NK-92 treated with Interleukin-12 subunit alpha and Interleukin-12 subunit beta, amount 100 ng/mL, for 24 hours (cell line): ENCODE data around the gene GGT7.
"Not testable (repeated sequence)": the region's sequence is repeated elsewhere in the genome, so short reads cannot be mapped to it uniquely, and the experiment has no call there.

Experiments
- DNase-seq: peaks from one replicate; lab custom pipeline; 2025; lab: John Stamatoyannopoulos, UW

Gene GGT7

DNA sequence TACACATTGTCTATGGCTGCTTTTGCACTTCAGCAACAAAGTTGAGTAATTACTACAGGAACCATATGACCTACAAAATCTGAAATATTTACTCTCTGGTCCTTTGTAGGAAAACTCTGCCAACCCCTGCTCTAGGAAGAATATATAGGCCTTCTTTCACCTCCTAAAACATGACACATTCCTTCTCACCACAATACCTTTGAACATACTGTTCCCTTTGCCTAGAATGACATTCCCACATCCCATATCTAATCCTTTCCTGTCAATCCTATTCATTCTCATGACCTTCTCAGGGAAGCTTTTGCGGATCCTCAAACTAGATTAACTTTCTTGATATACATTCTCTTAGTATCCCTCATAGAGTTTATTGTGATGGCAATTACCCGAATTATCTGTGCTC lies 29.2 kb downstream of the GGT7 start:
- no peak for DNase-seq

DNA sequence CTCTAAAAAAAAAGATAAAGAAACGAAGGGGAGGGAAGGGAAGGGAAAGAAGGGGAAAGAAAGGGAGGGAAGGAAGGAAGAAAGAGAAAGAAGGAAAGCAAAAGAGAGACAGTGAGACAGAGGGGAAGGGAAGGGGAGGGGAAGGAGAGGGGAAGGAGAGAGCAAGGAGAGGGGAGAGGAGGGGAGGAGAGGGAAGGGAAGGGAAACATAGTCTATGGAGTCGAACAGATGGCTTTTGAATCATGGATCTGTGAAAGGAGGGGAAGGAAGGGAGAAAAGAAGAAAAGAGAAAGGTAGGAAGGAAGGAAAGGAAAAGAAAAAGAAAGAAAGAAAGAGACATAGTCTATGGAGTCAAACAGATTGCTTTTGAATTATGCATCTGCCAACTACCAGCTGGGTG lies 30.5 kb downstream of the GGT7 start:
- DNase-seq, result no peak

DNA sequence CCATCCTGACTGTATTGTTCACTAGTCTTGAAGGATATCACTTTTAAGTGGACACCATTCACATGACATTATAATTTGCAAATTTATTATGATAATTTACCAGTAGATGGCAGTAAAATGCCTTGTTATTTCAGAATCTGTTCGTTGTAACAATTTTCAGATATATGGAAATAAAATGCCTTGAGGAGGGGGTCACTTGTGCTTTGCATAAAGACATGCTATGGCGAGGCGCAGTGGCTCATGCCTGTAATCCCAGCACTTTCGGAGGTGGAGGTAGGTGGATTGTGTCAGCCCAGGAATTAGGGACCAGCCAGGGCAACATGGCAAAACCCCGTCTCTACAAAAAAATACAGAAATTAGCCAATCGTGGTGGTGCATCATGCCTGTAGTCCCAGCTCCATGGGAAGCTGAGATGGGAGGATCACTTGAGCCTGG lies 38.2 kb downstream of the GGT7 start:
- DNase-seq, result no peak

DNA sequence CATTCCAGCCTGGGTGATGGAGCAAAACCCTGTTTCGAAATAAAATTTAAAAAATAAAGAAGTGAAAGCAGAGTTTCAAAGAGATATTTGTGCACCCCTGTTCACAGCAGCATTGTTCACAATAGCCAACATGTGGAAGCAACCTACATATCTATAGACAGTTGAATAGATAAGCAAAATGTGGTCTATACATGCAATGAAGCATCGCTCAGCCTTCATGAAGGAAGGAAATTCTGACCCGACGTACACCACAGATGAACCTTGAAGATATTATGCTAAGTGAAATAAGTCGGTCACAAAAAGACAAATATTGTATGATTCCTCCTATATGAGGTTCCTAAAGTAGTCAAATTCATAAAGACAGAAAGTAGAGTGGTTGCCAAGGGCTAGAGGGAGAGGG lies 40.7 kb downstream of the GGT7 start:
- DNase-seq, result no peak

DNA sequence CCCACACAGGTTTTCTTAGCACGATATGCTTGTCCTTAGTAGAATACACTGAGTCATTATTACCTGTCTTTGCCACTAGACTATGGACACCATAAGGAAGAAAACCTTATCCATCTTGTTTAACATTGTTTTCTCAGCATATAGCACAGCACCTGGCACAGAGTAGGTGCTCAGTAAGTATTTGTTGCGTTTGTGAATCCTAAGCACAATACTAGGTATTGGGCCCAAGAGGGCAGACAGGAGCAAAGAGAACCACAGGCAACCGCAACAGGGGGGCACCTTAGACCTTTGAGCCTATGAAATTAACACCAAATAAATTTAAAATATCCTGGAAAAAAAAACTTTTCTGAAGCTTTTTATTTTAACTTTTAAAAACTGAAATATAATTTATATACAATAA lies 43.5 kb downstream of the GGT7 start:
- DNase-seq, result no peak

DNA sequence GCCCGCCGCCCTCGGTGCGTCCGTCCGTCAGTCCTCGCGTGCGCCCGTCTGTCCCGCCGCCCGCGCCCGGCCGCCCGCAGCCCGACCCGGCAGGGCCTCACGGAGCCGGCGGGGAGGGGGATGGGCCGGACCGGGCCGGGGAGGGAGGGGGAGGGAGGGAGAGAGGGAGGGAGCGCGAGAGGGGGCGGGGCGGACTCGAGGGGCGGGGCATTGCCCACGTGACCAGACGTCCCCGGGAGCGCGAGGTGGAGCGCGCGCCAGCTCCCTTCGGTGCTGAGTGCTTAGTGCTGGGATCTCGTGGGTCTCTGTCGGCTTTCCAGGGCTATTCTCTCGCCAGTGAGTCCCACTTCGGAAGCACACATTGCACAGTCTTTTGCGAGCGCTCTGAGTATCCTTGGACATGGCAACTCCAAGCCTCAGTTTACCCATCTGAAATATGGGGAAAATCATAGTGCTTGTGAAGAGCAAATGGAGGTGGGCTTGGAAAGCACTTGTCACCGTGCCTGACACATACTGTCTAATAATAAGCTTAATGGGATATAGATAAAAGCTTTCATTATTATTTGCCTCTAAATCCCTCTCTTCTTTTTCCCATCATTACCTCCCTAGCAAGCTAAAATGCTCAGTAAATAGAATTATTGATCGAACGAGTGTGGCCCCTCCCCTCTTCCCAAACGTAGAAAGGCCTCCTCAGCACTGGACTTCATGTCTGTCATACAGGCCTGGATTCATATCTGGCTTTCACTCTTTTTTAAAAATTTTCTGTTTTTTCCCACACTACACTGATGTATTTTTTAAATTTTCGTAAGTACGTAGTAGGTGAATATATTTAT lies 46.9 kb downstream of the GGT7 start, which contains the start of gene NCOA6:
NCOA6 (minus strand) TSS at position 122 of the 833 bp plus-strand sequence. CDS start 43,296 bp downstream, outside the sequence.
- DNase-seq, result peak; percentile 77

DNA sequence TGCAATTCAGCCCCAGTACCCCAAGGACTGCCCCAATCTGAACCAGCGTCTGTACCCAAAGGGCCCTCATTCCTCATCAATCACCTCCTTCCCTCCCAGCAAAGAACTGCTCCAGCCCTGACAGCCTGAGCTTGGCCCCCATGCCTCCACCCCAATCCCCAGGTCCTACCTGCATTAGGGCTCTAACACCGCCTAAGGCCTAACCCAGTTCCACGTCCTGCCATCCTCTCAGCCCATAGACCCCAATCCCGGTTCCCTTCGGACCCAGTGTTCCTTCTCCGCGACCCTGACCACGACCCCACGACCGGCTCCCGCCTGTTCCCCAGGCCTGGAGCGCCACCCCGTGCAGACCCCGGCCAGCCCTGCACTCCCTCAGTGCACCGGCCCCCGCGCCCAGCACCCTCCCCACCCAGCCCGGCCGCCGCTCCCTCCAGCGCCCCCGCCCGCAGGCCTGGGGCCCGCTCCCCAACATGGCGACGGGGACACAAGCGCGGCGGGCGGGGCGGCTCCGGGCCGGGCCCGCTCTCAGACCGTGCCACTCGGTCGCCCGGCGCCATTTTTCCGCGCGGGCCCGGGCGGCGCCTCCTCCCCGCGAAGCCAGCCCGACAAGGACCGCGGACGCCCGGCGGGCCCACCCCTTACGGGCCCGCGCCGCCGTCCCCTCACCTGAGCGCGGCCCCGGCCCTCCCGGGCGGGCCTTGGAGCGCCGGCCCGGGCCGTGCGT lies 47.7 kb downstream of the GGT7 start:
- DNase-seq, result peak; percentile 39

DNA sequence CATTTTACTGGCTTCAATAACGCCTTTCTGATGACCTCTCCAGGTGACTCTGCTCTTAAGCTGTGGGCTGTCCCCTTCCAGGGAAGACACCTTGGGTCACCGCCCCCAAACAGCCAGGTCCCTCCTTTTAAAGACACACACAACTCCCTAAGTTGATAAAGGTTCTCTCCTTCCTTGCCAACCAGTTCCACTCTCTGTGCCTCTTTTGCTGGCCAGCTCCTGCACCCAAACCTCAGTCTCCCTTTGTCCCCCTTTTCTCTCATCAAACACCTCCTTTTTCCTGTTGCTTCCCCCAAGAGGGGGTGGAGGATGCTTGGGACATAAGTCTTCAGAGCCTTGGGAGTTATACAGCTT lies 48.2 kb downstream of the GGT7 start:
- DNase-seq, result peak; percentile 52

DNA sequence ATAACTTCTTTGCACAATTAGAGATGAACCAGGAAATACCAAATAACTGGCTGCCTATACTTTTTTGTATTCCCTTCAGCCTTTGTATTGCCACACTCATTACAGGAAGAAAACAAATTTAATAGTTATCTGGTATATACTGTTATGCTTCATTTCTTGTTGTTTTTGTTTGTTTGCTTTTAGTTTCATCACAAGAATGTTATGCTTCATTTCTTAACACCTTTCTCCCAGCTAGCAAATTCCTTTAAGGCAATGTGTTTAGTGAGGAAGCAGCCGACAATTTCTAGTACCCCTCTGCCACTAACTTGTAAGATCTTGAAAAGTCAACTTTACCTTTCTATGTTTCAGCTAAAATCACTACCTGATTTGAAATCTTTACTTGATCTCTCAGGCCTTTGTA lies 48.6 kb downstream of the GGT7 start:
- DNase-seq, result no peak

DNA sequence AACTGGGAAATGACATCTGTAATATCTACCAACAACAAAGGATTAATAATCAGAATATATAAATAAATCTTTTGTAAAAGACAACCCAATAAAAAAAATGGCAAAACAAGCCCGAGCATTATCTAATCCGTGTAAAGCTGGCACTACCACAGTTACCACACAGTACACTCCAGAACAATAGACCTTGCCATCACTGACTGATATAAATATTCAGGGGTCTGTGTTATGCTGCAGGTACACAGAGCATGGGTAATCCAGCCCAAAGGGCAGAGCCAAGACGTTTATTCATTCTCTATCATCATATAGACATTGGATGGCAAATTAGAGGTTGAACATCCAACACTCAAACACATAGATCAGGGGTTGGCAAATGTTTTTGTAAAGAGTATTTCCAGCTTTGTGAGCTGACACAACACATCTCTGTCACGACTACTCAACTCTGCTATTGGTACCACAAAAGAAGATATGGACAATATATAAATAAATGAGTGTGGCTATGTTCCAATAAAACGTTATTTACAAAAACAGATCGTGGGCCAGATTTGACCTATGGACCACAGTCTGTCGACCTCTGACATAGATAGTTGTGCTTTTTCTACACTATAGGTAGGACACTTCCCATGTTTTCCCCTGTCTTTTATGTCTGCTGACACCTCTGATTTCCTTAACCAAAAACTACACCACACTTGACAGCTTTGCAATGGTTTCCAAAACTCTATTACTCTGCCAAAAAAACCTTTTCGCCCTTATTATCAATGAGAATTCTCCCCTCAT lies 51.7 kb downstream of the GGT7 start:
- no peak for DNase-seq

DNA sequence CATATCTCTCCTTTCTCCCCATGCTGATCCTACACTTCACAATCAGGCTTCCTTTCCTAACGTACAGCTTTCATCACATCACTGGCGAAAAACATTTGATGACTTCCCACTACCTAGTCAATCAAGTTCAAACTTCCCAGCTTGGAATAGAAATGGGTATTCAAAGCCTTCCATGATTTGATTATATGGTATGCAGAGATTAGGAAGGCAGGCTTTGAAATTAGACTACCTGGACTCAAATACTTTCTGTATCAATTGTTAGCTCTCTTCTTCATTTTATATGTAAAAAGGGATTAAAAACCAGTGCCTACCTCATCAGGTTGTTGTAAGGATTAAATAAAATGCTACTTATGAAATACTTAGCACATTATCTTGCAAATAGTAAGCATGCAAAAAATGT lies 54.9 kb downstream of the GGT7 start:
- DNase-seq, result no peak

DNA sequence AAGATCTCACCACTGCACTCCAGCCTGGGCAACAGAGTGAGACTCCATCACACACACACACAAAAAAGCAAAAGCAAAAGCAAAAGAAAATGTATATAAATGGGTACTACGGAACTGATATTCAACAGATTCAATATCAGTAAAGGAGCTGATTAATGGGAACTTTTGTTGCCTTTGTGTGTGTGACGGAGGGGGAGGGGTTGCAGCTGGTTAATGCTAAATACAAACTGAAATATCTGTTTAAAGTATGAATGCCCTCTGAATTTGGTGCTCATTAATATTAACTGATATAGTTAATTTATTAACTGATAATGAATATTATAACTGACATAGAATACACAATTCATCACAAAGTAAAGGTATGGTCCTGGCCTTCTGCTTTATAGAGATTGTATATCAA lies 55.6 kb downstream of the GGT7 start:
- DNase-seq, result no peak

DNA sequence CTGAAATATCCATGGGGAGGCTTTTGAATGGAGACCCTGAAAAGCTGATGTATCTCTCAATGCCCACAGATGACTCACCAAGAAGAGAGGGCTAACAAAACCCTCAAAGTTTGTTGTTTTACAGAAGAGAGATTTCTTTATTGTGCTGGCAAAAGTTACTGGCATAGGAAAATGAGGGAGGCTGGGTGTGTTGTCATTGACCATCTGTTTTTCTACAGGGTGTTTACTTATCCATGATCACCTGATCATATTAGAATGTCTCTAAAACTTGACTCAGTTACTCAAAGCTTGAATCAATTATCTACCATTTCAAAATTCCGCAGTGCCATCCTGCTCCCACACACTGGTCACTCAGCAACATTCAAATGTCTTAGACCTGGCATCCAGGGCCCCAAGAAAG lies 57.0 kb downstream of the GGT7 start:
- DNase-seq, result no peak

DNA sequence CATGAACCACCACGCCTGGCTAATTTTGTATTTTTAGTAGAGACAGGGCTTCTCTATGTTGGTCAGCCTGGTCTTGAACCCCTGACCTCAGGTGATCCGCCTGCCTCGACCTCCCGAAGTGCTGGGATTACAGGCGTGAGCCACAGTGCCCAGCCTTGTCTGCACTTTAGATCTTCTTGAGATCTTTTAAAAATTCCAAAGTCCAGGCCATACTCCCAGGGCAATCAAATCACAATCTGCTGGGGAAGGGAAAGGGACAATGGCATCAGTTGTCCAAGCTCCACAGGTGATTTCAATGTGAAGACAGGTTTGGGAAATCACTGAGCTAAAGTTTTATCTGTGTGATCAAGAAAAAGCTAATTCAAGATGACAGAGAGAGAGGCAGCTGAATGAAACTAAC lies 64.1 kb downstream of the GGT7 start:
- DNase-seq, result no peak

DNA sequence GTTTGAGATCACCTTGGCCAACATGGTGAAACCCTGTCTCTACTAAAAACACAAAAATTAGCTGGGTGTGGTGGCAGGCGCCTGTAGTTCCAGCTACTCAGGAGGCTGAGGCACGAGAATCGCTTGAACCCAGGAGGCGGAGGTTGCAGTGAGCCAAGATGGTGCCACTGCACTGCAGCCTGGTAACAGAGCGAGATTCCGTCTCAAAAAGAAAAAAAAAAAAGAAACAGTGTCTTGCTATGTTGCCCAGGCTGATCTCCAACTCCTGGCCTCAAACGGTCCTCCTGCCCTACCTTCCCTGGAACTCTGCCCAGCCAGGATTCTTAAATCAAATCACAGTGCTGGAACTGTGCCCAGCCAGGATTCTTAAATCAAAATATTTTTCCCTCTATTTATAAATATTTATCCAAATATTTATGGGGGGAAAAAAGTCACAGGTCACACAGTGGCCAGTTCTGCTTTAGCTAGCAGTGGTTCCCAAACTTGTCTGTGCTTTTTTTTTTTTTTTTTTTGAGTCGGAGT lies 64.7 kb downstream of the GGT7 start:
- DNase-seq, result not testable (repeated sequence)

DNA sequence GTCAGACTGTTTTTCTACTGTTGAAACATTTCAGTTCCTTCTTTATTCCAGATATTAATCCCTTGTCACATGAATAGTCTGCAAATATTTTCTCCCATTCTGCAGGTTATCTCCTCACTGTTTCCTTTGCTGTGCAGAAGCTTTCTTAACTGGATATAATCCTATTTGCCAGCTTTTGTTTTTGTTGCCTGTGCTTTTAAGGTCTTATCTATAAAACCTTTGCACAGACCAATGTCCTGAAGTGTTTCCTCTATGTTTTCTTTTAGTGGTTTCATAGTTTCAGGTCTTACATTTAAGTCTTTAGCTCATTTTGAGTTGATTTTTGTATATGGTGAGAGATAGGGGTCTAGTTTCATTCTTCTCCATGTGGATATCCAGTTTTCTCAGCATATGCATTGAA lies 66.4 kb downstream of the GGT7 start:
- DNase-seq, result no peak

DNA sequence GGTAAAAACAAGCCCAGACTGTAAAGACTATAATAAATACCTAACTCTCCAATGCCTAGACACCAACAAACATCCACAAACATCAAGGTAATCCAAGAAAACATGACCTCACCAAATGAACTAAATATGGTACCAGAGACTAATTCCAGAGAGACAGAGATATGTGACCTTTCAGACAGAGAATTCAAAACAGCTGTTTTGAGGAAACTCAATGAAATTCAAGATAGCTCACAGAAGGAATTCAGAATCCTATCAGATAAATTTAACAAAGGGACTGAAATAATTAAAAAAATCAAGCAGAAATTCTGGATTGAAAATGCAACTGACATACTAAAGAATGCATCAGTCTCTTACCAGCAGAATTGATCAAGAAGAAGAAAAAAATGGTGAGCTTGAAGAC lies 73.8 kb downstream of the GGT7 start:
- no peak for DNase-seq

DNA sequence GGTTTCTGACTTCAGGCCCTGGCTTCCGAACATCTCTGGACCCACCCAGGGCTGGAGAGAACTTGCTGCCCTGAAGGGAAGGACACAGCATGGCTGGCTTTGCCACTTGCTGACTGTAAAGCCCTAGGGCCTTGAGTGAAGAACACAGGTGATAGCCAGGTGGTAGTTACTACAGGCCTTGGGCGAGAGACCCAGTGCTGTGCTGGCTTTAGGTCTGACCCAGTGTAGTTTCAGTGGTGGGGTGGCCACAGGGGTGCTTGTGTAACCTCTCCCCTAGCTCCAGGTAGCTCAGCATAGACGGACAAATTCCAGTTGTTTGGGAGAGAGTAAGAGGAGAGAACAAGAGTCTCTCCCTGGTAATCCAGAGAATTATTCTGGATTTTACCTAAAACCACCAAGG lies 74.3 kb downstream of the GGT7 start:
- no peak for DNase-seq

DNA sequence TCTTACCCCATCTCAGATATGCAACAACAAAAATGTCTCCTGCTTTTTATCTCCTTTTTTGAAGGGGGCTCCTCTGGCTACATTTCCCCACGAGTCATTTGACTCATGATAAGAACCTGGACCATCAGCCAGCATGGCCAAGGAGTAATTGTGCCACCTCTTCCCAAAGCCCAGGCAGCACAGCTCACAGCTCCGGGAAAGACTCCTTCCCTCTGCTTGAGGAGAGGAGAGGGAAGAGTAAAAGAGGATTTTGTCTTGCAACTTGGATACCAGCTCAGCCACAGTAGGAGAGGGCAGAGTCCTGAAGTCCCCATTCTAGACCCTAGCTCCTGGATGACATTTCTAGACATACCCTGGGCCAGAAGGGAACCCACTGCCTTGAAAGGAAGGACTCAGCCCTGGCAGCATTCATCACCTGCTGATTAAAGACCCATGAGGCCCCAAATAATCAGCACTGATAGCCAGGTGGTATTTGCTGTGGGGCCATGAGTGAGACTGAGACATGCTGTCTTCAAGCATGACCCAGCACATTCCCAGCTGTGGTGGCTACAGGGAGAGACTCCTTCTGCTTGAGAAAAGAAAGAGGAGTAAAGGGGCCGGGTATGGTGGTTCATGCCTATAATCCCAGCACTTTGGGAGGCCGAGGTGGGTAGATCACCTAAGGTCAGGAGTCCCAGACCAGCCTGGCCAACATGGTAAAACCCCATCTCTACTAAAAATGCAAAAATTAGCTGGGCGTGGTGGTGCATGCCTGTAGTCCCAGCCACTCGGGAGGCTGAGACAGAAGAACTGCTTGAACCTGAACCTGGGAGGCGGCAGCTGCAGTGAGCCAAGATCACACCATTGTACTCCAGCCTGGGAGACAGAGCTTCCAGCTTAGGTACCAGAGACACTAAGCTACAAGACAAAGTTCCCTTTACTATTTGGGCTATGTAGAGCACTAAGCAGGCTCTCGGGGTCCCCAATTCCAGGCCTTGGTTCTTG lies 75.4 kb downstream of the GGT7 start:
- DNase-seq, result no peak
